Measurements from ENCODE around the gene TFF3. TPM values are rescaled to one million over a fixed set of nuclear protein-coding genes. Genes with fewer than 3 reads are reported as not detected.

Gene TFF3
- total and polyA plus RNA-seq, 5 donors from 2014 or later, result not detected

- no peaks in the 10 kb centered on the region for H3K4me1 ChIP-seq (ENCODE audit: control insufficient read depth, insufficient read depth, low read length, poor library complexity, severe bottlenecking)
Observed at GRCh38 chr21:42303443-42303842, 11.8 kb downstream of the TFF3 start.

DNA sequence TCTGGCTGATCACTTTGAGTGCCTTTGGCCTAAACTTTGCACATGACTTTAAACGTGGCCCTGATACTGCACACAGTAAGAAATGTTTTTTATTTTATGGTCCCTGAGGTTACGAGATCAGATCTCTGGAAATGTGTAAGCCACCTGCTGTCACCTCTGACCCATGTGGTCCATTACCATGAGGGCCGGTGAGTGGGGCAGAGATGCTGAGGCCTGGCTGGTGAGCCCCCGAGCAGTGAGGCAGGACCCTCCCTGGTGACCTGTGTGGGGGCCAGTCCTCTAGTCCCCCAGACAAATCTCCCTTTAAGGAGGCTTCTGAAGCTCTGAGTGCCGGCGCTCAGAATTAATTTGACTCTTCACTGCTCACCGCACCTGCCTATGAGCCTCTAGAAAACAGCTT, 12.4 kb downstream of the TFF3 start:
- Histone ChIP-seq H3K4me1 (ENCODE audit: control insufficient read depth, insufficient read depth, low read length, poor library complexity, severe bottlenecking) (no peaks in the 10 kb centered on the region), H3K27ac (ENCODE audit: insufficient read depth, low read length, poor library complexity, severe bottlenecking) (no peak overlapping the region), H3K9me3 (ENCODE audit: control insufficient read depth in 2 of 2, low read length in 2 of 2) (no peaks in the 10 kb centered on the region), H3K4me3 (ENCODE audit: low read depth, low read length) (no peak overlapping the region), H3K36me3 (ENCODE audit: control insufficient read depth, insufficient read depth, low read length) (peaks cover under 1% of the 10 kb centered on the region), H3K27me3 (ENCODE audit: control insufficient read depth, insufficient read depth, low read length) (no peaks in the 10 kb centered on the region)
- no peak for ATAC-seq (ENCODE audit: low read depth in 2 of 2)
- Mint-ChIP-seq H3K36me3 (no peaks in the 10 kb centered on the region), H3K27ac (peak overlapping the region in 1 of 3 donors; percentile 38), H3K4me3 (no peak overlapping the region), H3K9me3 (no peaks in the 10 kb centered on the region), H3K4me1 (no peaks in the 10 kb centered on the region), H3K27me3 (peaks cover 5% of the 10 kb centered on the region)
- no peak for DNase-seq

More at GRCh38 chr21:42303443-42303842, 11.8 kb downstream of the TFF3 start:
- H3K36me3 ChIP-seq (ENCODE audit: control insufficient read depth, insufficient read depth, low read length), result no peaks in the 10 kb centered on the region
- no peak overlapping the region for H3K4me3 Mint-ChIP-seq
- no peak overlapping the region for H3K27ac ChIP-seq (ENCODE audit: insufficient read depth, low read length, poor library complexity, severe bottlenecking)
- no peaks in the 10 kb centered on the region for H3K9me3 Mint-ChIP-seq
- no peaks in the 10 kb centered on the region for H3K9me3 ChIP-seq (ENCODE audit: control insufficient read depth in 2 of 2, low read length in 2 of 2)
- ATAC-seq (ENCODE audit: low read depth in 2 of 2) (no peak), DNase-seq (no peak)
- H3K27ac Mint-ChIP-seq, result no peak overlapping the region
- H3K4me1 Mint-ChIP-seq, result no peaks in the 10 kb centered on the region
- no peak overlapping the region for H3K4me3 ChIP-seq (ENCODE audit: low read depth, low read length)
- H3K27me3 ChIP-seq (ENCODE audit: control insufficient read depth, insufficient read depth, low read length), result no peaks in the 10 kb centered on the region
- H3K27me3 Mint-ChIP-seq, result peaks cover 5% of the 10 kb centered on the region
- H3K36me3 Mint-ChIP-seq, result no peaks in the 10 kb centered on the region

DNA sequence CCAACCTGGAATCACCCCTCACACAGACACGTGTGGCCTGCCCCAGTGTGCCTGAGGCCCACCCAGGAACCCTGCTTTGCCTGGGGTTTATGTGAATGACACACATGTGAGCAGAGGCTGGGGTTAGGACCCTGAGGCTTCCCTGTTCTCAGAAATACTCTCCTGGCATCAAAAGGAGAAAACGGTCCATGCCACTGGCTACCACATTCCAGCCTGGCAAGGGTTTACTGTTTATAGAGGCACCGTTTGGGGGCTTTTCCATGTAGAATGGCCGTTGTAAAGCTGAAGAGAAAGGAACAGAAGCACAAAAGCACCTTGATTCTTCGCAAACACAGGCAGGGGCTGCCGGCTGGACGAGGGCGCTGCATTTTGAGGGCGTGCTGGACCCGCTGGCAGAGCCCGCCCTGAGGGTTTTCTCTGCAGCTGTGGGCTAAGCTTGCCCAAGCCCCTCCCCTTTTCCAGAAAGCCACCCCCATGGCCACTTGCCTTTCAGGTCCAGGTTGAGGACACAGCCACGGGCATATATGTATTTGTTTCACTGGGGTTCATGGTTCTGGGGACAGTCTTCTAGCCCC, 13.0 kb downstream of the TFF3 start:
- Histone ChIP-seq H3K27me3 (ENCODE audit: control insufficient read depth, insufficient read depth, low read length) (no peaks in the 10 kb centered on the region), H3K4me3 (ENCODE audit: low read depth, low read length) (no peak overlapping the region), H3K27ac (ENCODE audit: insufficient read depth, low read length, poor library complexity, severe bottlenecking) (no peak overlapping the region), H3K9me3 (ENCODE audit: control insufficient read depth in 2 of 2, low read length in 2 of 2) (no peaks in the 10 kb centered on the region), H3K4me1 (ENCODE audit: control insufficient read depth, insufficient read depth, low read length, poor library complexity, severe bottlenecking) (no peaks in the 10 kb centered on the region), H3K36me3 (ENCODE audit: control insufficient read depth, insufficient read depth, low read length) (peaks cover 6% of the 10 kb centered on the region)
- ATAC-seq (ENCODE audit: low read depth in 2 of 2), result no peak
- peaks cover 0 to under 1% (median 0%) of the 10 kb centered on the region in 7 donors for H3K9me3 Mint-ChIP-seq
- no peak for DNase-seq
- H3K4me1 Mint-ChIP-seq, result no peaks in the 10 kb centered on the region
- H3K36me3 Mint-ChIP-seq, result peaks cover 2% of the 10 kb centered on the region
- H3K4me3 Mint-ChIP-seq, result no peak overlapping the region
- H3K27ac Mint-ChIP-seq, result no peak overlapping the region
- peaks cover 4% of the 10 kb centered on the region for H3K27me3 Mint-ChIP-seq

DNA sequence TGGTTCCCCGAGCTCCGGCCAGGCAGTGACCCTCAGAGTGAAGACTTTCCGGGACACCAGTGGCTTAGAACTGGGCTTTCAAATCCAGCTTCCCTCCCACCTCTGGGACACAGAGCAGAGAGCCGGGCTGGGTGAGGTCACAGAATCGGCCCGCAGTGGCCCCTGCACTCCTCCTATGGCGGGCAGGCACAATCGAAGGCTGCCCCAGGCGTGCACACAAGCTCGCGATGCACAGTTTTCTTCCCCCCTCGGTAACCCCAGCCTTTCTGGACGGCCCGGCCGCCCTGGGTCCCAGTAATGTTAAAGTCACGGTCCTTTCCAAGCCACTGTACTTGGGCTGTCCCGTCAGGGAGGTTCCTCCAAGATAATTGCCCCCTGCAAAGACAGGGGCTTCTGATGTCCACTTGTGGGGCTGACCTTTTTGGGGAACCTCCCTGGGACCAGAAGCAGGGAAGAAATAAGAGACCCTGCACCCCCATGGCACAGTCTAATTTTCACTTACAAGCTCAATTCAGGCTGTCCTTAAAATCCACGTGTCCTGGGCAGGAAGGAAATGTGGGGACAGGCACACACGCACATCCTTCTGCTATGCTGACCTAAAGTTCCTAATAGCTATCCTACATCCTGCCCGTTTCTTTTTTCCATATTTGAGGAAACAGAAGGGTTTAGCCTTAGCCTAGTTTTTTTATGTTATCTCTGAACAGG, 13.7 kb downstream of the TFF3 start:
- H3K4me1 ChIP-seq (ENCODE audit: control insufficient read depth, insufficient read depth, low read length, poor library complexity, severe bottlenecking), result no peaks in the 10 kb centered on the region
- H3K9me3 ChIP-seq (ENCODE audit: control insufficient read depth in 2 of 2, low read length in 2 of 2), result no peaks in the 10 kb centered on the region
- H3K4me1 Mint-ChIP-seq, result no peaks in the 10 kb centered on the region
- peaks cover 4% of the 10 kb centered on the region for H3K36me3 Mint-ChIP-seq
- H3K4me3 Mint-ChIP-seq, result no peak overlapping the region
- H3K9me3 Mint-ChIP-seq, result peaks cover 0 to 2% (median 0%) of the 10 kb centered on the region in 7 donors
- H3K27me3 Mint-ChIP-seq, result no peaks in the 10 kb centered on the region
- DNase-seq (no peak), ATAC-seq (ENCODE audit: low read depth in 2 of 2) (no peak)
- H3K27me3 ChIP-seq (ENCODE audit: control insufficient read depth, insufficient read depth, low read length), result no peaks in the 10 kb centered on the region
- no peak overlapping the region for H3K27ac Mint-ChIP-seq
- peaks cover 11% of the 10 kb centered on the region for H3K36me3 ChIP-seq (ENCODE audit: control insufficient read depth, insufficient read depth, low read length)
- H3K27ac ChIP-seq (ENCODE audit: insufficient read depth, low read length, poor library complexity, severe bottlenecking), result no peak overlapping the region
- H3K4me3 ChIP-seq (ENCODE audit: low read depth, low read length), result no peak overlapping the region

- Histone ChIP-seq H3K9me3 (ENCODE audit: control insufficient read depth in 2 of 2, low read length in 2 of 2) (no peaks in the 10 kb centered on the region), H3K4me1 (ENCODE audit: control insufficient read depth, insufficient read depth, low read length, poor library complexity, severe bottlenecking) (no peaks in the 10 kb centered on the region), H3K27ac (ENCODE audit: insufficient read depth, low read length, poor library complexity, severe bottlenecking) (no peak overlapping the region), H3K36me3 (ENCODE audit: control insufficient read depth, insufficient read depth, low read length) (peaks cover 17% of the 10 kb centered on the region), H3K27me3 (ENCODE audit: control insufficient read depth, insufficient read depth, low read length) (no peaks in the 10 kb centered on the region), H3K4me3 (ENCODE audit: low read depth, low read length) (no peak overlapping the region)
- Mint-ChIP-seq H3K36me3 (peaks cover 9% of the 10 kb centered on the region), H3K4me3 (no peak overlapping the region), H3K9me3 (peaks cover 0 to 2% (median 0%) of the 10 kb centered on the region in 7 donors), H3K27ac (no peak overlapping the region), H3K4me1 (no peaks in the 10 kb centered on the region), H3K27me3 (no peaks in the 10 kb centered on the region)
- DNase-seq (no peak), ATAC-seq (ENCODE audit: low read depth in 2 of 2) (no peak)
Observed at GRCh38 chr21:42300956-42301355, 14.3 kb downstream of the TFF3 start.

DNA sequence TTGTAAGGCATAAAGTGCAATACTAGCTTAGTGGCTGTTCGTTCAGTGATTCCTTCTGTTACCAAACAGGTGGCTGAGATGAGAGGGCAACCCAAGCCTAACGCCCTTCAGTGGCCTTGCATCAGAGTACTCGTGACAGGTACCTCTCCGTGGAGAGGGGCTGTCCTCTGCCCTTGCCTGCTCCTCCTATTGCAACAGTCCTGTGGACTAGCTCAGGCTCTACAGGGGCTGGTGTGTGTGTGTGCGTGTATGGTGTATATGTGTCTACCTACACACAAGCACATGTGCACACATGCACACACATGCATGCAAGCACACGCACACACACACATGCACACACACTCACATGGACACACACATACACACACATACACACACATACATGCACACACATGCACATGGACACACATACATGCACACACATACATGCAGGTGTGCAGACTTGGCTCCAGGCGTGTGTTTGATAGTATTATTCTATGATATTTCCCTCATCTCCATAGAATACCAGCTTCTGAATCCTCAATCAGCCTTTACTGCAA, 15.1 kb downstream of the TFF3 start:
- Histone ChIP-seq H3K9me3 (ENCODE audit: control insufficient read depth in 2 of 2, low read length in 2 of 2) (no peaks in the 10 kb centered on the region), H3K4me3 (ENCODE audit: low read depth, low read length) (no peak overlapping the region), H3K36me3 (ENCODE audit: control insufficient read depth, insufficient read depth, low read length) (peaks cover 22% of the 10 kb centered on the region), H3K27ac (ENCODE audit: insufficient read depth, low read length, poor library complexity, severe bottlenecking) (no peak overlapping the region), H3K27me3 (ENCODE audit: control insufficient read depth, insufficient read depth, low read length) (no peaks in the 10 kb centered on the region), H3K4me1 (ENCODE audit: control insufficient read depth, insufficient read depth, low read length, poor library complexity, severe bottlenecking) (no peaks in the 10 kb centered on the region)
- H3K4me1 Mint-ChIP-seq, result no peaks in the 10 kb centered on the region
- no peaks in the 10 kb centered on the region for H3K27me3 Mint-ChIP-seq
- H3K4me3 Mint-ChIP-seq, result no peak overlapping the region
- peaks cover 17% of the 10 kb centered on the region for H3K36me3 Mint-ChIP-seq
- DNase-seq (no peak), ATAC-seq (ENCODE audit: low read depth in 2 of 2) (no peak)
- H3K27ac Mint-ChIP-seq, result no peak overlapping the region
- H3K9me3 Mint-ChIP-seq, result peaks cover 0 to 3% (median 0%) of the 10 kb centered on the region in 7 donors

DNA sequence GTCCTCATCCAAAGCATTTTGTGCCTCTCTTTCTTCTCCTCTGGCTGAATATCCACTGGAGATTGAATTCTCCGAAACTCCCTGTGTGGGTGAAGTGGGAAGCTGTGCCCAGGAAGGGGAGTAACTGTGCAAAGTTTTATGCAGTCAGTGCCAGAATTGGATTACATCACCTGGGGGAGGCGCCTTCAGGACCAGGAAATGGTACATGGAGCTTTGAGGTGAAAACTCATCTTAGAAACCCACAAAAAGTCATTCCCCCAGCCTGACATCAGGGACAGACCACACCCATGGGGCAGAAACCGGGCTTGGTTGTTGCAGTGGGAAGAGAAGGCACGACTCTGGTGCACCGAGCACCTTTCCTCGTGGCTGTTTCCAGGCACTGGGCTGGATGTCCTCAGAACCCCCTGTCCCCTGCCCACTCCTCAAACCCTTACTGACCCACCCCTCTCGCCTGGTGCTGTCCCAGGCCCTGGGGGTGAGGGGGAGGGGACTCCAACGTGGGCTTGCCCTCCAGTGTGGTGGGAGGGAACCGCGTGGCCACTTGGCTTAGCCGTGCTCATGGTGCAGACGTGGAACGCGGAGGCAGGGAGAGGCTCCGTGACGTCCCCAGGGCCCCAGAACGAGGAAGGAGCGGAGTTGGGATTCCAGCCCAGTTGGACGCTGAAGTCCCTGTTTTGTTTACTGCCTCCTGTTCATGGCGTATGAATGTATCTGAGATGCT, 15.7 kb downstream of the TFF3 start:
- Mint-ChIP-seq H3K27ac (no peak overlapping the region), H3K4me1 (no peaks in the 10 kb centered on the region), H3K36me3 (peaks cover 19% of the 10 kb centered on the region), H3K9me3 (peaks cover 0 to 3% (median 0%) of the 10 kb centered on the region in 7 donors), H3K27me3 (no peaks in the 10 kb centered on the region), H3K4me3 (no peak overlapping the region)
- ATAC-seq (ENCODE audit: low read depth in 2 of 2), result no peak
- no peaks in the 10 kb centered on the region for H3K4me1 ChIP-seq (ENCODE audit: control insufficient read depth, insufficient read depth, low read length, poor library complexity, severe bottlenecking)
- H3K4me3 ChIP-seq (ENCODE audit: low read depth, low read length), result no peak overlapping the region
- H3K27ac ChIP-seq (ENCODE audit: insufficient read depth, low read length, poor library complexity, severe bottlenecking), result no peak overlapping the region
- no peaks in the 10 kb centered on the region for H3K9me3 ChIP-seq (ENCODE audit: control insufficient read depth in 2 of 2, low read length in 2 of 2)
- DNase-seq, result no peak
- peaks cover 26% of the 10 kb centered on the region for H3K36me3 ChIP-seq (ENCODE audit: control insufficient read depth, insufficient read depth, low read length)
- H3K27me3 ChIP-seq (ENCODE audit: control insufficient read depth, insufficient read depth, low read length), result no peaks in the 10 kb centered on the region

All from CD4-positive, CD25-positive, alpha-beta regulatory T cell (primary cell).